PC-9 (cell line): ENCODE results near the gene ZCCHC7. TPM values are rescaled to one million over a fixed set of nuclear protein-coding genes. Genes with fewer than 3 reads are reported as not detected.
"Not testable (repeated sequence)": the region's sequence is repeated elsewhere in the genome, so short reads cannot be mapped to it uniquely, and the experiment has no call there.

Source experiments
- BruUV-seq: library from RNA; stranded (reverse); fragments of 400-500 nt; replicated peaks from 2 replicates; lab custom pipeline; 2021; lab: Mats Ljungman, UMichigan
- CTCF ChIA-PET: fragments of 300-600 bp; sonication (Branson Sonifier 250); formaldehyde crosslinking; loops from one replicate; lab custom pipeline; 2022; ENCODE audit warnings: antibody characterized with exemption; lab: Charles Lee
- POLR2A ChIA-PET: fragments of 300-600 bp; sonication (Branson Sonifier 250); formaldehyde crosslinking; loops from one replicate; lab custom pipeline; 2022; ENCODE audit warnings: antibody characterized with exemption; ENCODE audit not compliant: unreplicated experiment; lab: Charles Lee
- DNase-seq, 2 experiments: peaks; one replicate each; pipeline versions ENCODE4 v3.0.0 to v3.0.0-alpha.2; 2015 to 2022; ENCODE audit warnings: mixed read lengths in 1 of 2
- H2AFZ ChIP-seq: fragments of 200-600 bp; sonication (generic); 2 replicates; pipeline ENCODE4 v1.8.1; 2017; ENCODE audit warnings: antibody characterized with exemption
- H3F3A ChIP-seq: fragments of 200-600 bp; sonication (generic); 2 replicates; pipeline ENCODE4 v1.8.1; 2017; ENCODE audit warnings: antibody characterized with exemption, mild to moderate bottlenecking, low read depth; ENCODE audit not compliant: insufficient read depth
- H3K27ac ChIP-seq: fragments of 200-600 bp; sonication (generic); 2 replicates; pipeline ENCODE4 v1.6.1; 2016; ENCODE audit warnings: mixed run types
- H3K27me3 ChIP-seq: fragments of 200-600 bp; sonication (generic); 2 replicates; pipeline ENCODE4 v1.6.1; 2016; ENCODE audit warnings: low read depth, mixed run types; ENCODE audit not compliant: insufficient read depth
- H3K36me3 ChIP-seq: fragments of 200-600 bp; sonication (generic); 2 replicates; pipeline ENCODE4 v1.6.1; 2016; ENCODE audit warnings: low read depth, mixed run types
- H3K4me1 ChIP-seq: fragments of 200-600 bp; sonication (generic); replicated peaks from 2 replicates; pipeline ENCODE4 v1.6.1; 2016; ENCODE audit warnings: mixed run types; ENCODE audit not compliant: insufficient read depth
- H3K4me2 ChIP-seq: fragments of 200-600 bp; sonication (generic); 2 replicates; pipeline ENCODE4 v1.6.1; 2017; ENCODE audit warnings: mixed run types
- H3K4me3 ChIP-seq: fragments of 200-600 bp; sonication (generic); 2 replicates; pipeline ENCODE4 v1.6.1; 2016; ENCODE audit warnings: mixed run types
- H3K79me2 ChIP-seq: fragments of 200-600 bp; sonication (generic); 2 replicates; pipeline ENCODE4 v1.6.1; 2017; ENCODE audit warnings: low read depth, mixed run types
- H3K9me2 ChIP-seq: fragments of 200-600 bp; sonication (generic); 2 replicates; pipeline ENCODE4 v1.8.1; 2017; ENCODE audit warnings: mild to moderate bottlenecking; ENCODE audit not compliant: insufficient read depth
- H3K9me3 ChIP-seq: fragments of 200-600 bp; sonication (generic); 2 replicates; pipeline ENCODE4 v1.8.1; 2016; ENCODE audit warnings: low read depth; ENCODE audit not compliant: insufficient read depth
- H4K20me1 ChIP-seq: fragments of 200-600 bp; sonication (generic); 2 replicates; pipeline ENCODE4 v1.8.1; 2017; ENCODE audit not compliant: insufficient read depth
- CTCF ChIP-seq: fragments of 200-600 bp; sonication (generic); conservative IDR thresholded peaks from 2 replicates; pipeline ENCODE4 v1.6.1; 2017; ENCODE audit warnings: mixed run types, antibody characterized with exemption, mild to moderate bottlenecking, moderate library complexity
- EZH2 ChIP-seq: fragments of 200-600 bp; sonication (generic); IDR thresholded peaks from 2 replicates; pipeline ENCODE4 v1.8.0; 2017; ENCODE audit warnings: antibody characterized with exemption, low read depth
- intact Hi-C: fragments of 100-400 bp; cut with micrococcal nuclease; formaldehyde crosslinking; loops from one replicate; pipeline ENCODE4 v1.10.0; 2022; ENCODE audit not compliant: unreplicated experiment
- total RNA-seq: library from RNA; stranded (reverse); gene quantifications from 2 replicates; pipeline ENCODE4 v1.2.3, GENCODE V29; 2021

ZCCHC7 gene
- total RNA-seq, 1 experiment from 2014 or later, result 15.9 TPM

- BruUV-seq, result no TSS peak
- H3K27ac ChIP-seq, result no peak overlapping the region
- CTCF ChIA-PET, result no interaction called here
Observed at GRCh38 chr9:37104183-37104889, 16.0 kb upstream of the ZCCHC7 start.

GRCh38 chr9:37105234-37105633, 15.1 kb upstream of the ZCCHC7 start:
- H3K9me3 ChIP-seq, result no peaks in the 10 kb centered on the region
- ChIA-PET CTCF (no interaction called here), POLR2A (no interaction called here)
- no peaks in the 10 kb centered on the region for H3K79me2 ChIP-seq
- H3K27me3 ChIP-seq, result no peaks in the 10 kb centered on the region
- no peak for DNase-seq
- H3K4me3 ChIP-seq, result no peak overlapping the region
- H2AFZ ChIP-seq, result no peak overlapping the region
- TF ChIP-seq EZH2 (no peak), CTCF (no peak)
- H3K4me1 ChIP-seq, result peaks cover 17% of the 10 kb centered on the region
- H3F3A ChIP-seq, result no peaks in the 10 kb centered on the region
- intact Hi-C loops, result no loop called here
- BruUV-seq, result no TSS peak
- H4K20me1 ChIP-seq, result no peaks in the 10 kb centered on the region
- no peak overlapping the region for H3K27ac ChIP-seq
- H3K9me2 ChIP-seq, result no peaks in the 10 kb centered on the region
- H3K36me3 ChIP-seq, result no peaks in the 10 kb centered on the region
- H3K4me2 ChIP-seq, result no peak overlapping the region

More at GRCh38 chr9:37104183-37104889, 16.0 kb upstream of the ZCCHC7 start:
- DNase-seq, result peak; percentile 9 to 44
- Histone ChIP-seq H3K9me3 (no peaks in the 10 kb centered on the region), H3K4me2 (no peak overlapping the region), H3K79me2 (no peaks in the 10 kb centered on the region), H3K4me1 (peaks cover 25% of the 10 kb centered on the region), H4K20me1 (no peaks in the 10 kb centered on the region), H3K4me3 (no peak overlapping the region), H3K27me3 (no peaks in the 10 kb centered on the region), H2AFZ (no peak overlapping the region), H3K36me3 (no peaks in the 10 kb centered on the region), H3K9me2 (no peaks in the 10 kb centered on the region), H3F3A (0 out of 2 replicates have a peak, but pooled peaks cover 6% of the 10 kb centered on the region)
- TF ChIP-seq CTCF, result no peak
- no peak for TF ChIP-seq EZH2
- intact Hi-C loops, result no loop called here
- POLR2A ChIA-PET, result interaction anchor here (0.6 kb wide), 1 partner anchor 403 kb away, joined by 3 read pairs; no protein-coding TSS in a partner anchor

- BruUV-seq, result no TSS peak
- TF ChIP-seq CTCF (no peak), EZH2 (no peak)
- Histone ChIP-seq H3K36me3 (no peaks in the 10 kb centered on the region), H3K4me2 (no peak overlapping the region), H3K9me2 (no peaks in the 10 kb centered on the region), H3K9me3 (no peaks in the 10 kb centered on the region), H4K20me1 (no peaks in the 10 kb centered on the region), H3F3A (no peaks in the 10 kb centered on the region), H3K4me3 (no peak overlapping the region), H2AFZ (no peak overlapping the region), H3K79me2 (no peaks in the 10 kb centered on the region), H3K4me1 (peaks cover 9% of the 10 kb centered on the region), H3K27ac (no peak overlapping the region), H3K27me3 (no peaks in the 10 kb centered on the region)
- no peak for DNase-seq
- intact Hi-C loops, result no loop called here
- ChIA-PET CTCF (no interaction called here), POLR2A (no interaction called here)
Observed at GRCh38 chr9:37107701-37108100, 12.7 kb upstream of the ZCCHC7 start.

- H3K4me1 ChIP-seq, H3F3A ChIP-seq, H2AFZ ChIP-seq, H3K79me2 ChIP-seq, H3K27me3 ChIP-seq, H4K20me1 ChIP-seq, POLR2A ChIA-PET, DNase-seq, BruUV-seq, intact Hi-C loops, H3K4me3 ChIP-seq, H3K4me2 ChIP-seq, H3K9me2 ChIP-seq, H3K36me3 ChIP-seq, H3K9me3 ChIP-seq, H3K27ac ChIP-seq, CTCF ChIA-PET: not testable (repeated sequence)
Observed at GRCh38 chr9:37114442-37114841, 5.9 kb upstream of the ZCCHC7 start.
